ENCODE results near the gene FN1. TPM values are rescaled to one million over a fixed set of nuclear protein-coding genes. Genes with fewer than 3 reads are reported as not detected.

The FN1 gene
- total RNA-seq, 1 donor from 2014 or later: 909 TPM

DNA sequence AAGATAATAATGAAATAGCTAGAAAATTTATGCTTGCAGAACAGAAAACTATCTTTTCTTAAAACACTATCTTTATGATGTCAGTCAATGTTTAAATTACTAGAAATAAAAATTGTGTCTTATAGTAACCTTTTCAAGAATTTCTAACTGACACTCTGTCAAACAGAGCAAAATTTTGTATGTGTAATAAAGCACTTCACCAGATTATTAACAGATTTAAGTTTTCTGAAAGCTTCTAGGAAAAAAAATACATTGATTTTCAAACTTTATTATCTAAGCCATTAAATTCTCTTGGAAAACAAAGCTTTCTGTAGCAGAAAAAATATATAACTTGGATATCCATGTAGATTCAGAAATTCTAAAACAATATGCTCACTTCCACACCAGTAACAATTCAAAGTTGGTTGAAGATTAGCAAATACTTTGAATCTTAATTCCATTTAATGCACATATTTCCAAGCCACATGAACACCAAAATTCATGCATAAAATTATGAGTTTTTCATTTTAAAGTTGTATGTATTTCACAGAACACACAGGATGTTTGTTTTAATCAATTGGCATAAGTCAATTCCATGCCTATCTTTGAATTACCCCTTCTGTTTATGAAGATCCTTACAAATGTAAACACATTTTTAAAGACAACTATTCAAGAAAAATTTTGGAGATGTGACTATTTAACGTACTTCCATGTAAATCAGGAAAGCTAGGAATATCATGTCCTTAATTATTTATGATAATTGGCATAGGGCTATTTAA, 19.9 kb downstream of the FN1 start:
- DNase-seq (ENCODE audit: low spot score in 2 of 2, unreplicated experiment in 2 of 2): no peak
- Mint-ChIP-seq H3K27me3 (ENCODE audit: low read depth) (no peaks in the 10 kb centered on the region), H3K27ac (no peak overlapping the region), H3K4me3 (no peak overlapping the region), H3K4me1 (no peaks in the 10 kb centered on the region), H3K9me3 (no peaks in the 10 kb centered on the region), H3K36me3 (peaks cover 21% of the 10 kb centered on the region)
- TF ChIP-seq, protein P1, sequence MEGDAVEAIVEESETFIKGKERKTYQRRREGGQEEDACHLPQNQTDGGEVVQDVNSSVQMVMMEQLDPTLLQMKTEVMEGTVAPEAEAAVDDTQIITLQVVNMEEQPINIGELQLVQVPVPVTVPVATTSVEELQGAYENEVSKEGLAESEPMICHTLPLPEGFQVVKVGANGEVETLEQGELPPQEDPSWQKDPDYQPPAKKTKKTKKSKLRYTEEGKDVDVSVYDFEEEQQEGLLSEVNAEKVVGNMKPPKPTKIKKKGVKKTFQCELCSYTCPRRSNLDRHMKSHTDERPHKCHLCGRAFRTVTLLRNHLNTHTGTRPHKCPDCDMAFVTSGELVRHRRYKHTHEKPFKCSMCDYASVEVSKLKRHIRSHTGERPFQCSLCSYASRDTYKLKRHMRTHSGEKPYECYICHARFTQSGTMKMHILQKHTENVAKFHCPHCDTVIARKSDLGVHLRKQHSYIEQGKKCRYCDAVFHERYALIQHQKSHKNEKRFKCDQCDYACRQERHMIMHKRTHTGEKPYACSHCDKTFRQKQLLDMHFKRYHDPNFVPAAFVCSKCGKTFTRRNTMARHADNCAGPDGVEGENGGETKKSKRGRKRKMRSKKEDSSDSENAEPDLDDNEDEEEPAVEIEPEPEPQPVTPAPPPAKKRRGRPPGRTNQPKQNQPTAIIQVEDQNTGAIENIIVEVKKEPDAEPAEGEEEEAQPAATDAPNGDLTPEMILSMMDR (IDR thresholded peaks at IDR 0.05; ENCODE audit: unreplicated experiment): no peak

DNA sequence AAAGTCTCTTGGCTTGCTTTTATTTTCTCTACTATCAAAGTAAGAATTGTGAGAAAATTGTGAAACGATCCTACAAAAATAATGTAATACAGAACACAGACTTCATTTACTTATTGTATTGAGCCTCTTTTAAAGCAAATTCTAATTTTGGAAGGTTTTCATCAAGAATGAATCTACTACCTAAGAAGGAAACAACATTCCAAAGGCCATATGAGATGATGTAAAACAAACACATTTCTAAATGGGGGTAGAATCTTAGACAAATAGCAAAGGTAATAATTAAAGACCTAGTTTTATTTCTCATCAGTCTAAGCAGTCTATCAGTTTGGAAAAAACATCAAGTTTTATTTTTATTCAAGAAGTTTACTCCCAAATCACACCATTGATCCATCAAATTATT, 20.6 kb downstream of the FN1 start:
- TF ChIP-seq, protein P1 (IDR thresholded peaks at IDR 0.05; ENCODE audit: unreplicated experiment): no peak
- Mint-ChIP-seq H3K9me3 (no peaks in the 10 kb centered on the region), H3K36me3 (peaks cover 25% of the 10 kb centered on the region), H3K27me3 (ENCODE audit: low read depth) (no peaks in the 10 kb centered on the region), H3K27ac (no peak overlapping the region), H3K4me1 (no peaks in the 10 kb centered on the region), H3K4me3 (no peak overlapping the region)
- DNase-seq (ENCODE audit: low spot score in 2 of 2, unreplicated experiment in 2 of 2): no peak

DNA sequence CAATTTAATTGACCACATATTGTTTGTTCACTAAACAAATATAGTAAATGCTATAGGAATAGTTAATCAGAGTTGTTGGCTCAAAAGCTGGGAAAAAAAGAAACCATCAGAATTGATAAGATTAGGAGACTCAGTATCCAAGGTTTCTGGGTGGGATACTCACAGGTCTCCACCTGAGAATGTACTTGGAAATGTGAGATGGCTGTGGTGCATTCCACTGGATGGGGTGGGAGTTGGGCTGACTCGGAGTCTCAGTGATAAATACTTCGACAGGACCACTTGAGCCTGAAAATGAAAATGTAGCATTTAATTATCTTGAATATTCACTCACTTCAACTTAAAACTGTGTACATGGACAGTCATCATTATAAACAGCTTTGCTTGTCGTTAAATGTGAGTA, 21.2 kb downstream of the FN1 start:
- DNase-seq (ENCODE audit: low spot score in 2 of 2, unreplicated experiment in 2 of 2): no peak
- Mint-ChIP-seq H3K9me3 (no peaks in the 10 kb centered on the region), H3K27ac (no peak overlapping the region), H3K4me1 (no peaks in the 10 kb centered on the region), H3K36me3 (peaks cover 28% of the 10 kb centered on the region), H3K27me3 (ENCODE audit: low read depth) (no peaks in the 10 kb centered on the region), H3K4me3 (no peak overlapping the region)
- TF ChIP-seq, protein P1 (IDR thresholded peaks at IDR 0.05; ENCODE audit: unreplicated experiment): no peak

DNA sequence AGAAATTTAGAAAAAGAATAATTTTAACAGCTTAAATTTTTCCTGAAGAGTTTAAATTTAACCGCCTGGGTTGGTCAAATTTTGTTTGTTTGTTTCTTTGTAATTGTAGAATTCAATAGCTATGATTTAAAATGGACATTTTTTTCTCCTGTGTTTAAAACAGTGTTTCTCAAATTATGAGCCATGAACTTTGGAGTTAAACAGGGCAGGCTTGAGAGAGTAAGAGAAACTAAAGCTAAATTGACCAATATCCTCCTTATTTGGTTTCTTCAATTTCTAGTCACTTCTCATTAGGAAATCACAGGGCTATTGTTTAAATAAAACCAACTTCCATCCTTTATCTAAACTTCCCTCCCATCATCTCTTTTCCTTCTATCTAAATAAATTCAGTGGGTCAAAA, 21.9 kb downstream of the FN1 start:
- no peak overlapping the region for H3K27ac Mint-ChIP-seq
- TF ChIP-seq, protein P1 (IDR thresholded peaks at IDR 0.05; ENCODE audit: unreplicated experiment): no peak
- H3K4me3 Mint-ChIP-seq: no peak overlapping the region
- no peaks in the 10 kb centered on the region for H3K9me3 Mint-ChIP-seq
- no peak for DNase-seq (ENCODE audit: low spot score in 2 of 2, unreplicated experiment in 2 of 2)
- peaks cover 33% of the 10 kb centered on the region for H3K36me3 Mint-ChIP-seq
- H3K27me3 Mint-ChIP-seq (ENCODE audit: low read depth): no peaks in the 10 kb centered on the region
- no peaks in the 10 kb centered on the region for H3K4me1 Mint-ChIP-seq

DNA sequence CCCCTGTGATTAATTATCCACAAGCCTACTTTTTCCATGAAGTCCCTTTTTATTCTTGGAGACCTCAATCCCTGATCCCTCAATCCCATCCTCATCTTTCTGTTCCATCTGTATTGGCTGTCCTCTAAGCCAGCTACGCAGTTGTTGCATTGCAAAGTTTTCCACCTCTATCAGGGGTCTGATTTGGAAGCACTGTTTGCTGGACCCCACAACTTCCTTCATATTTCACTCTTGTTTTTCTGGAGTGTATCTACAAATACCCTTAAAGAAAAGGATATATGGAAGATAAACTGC, 22.4 kb downstream of the FN1 start:
- Mint-ChIP-seq H3K27ac (no peak overlapping the region), H3K4me1 (no peaks in the 10 kb centered on the region), H3K4me3 (no peak overlapping the region)

More for the DNA sequence above, 22.4 kb downstream of the FN1 start:
- H3K36me3 Mint-ChIP-seq: peaks cover 35% of the 10 kb centered on the region
- no peaks in the 10 kb centered on the region for H3K27me3 Mint-ChIP-seq (ENCODE audit: low read depth)
- no peak for DNase-seq (ENCODE audit: low spot score in 2 of 2, unreplicated experiment in 2 of 2)
- H3K9me3 Mint-ChIP-seq: no peaks in the 10 kb centered on the region
- TF ChIP-seq, protein P1 (IDR thresholded peaks at IDR 0.05; ENCODE audit: unreplicated experiment): no peak
